Measurements from ENCODE around the gene FER.

The FER gene

DNA sequence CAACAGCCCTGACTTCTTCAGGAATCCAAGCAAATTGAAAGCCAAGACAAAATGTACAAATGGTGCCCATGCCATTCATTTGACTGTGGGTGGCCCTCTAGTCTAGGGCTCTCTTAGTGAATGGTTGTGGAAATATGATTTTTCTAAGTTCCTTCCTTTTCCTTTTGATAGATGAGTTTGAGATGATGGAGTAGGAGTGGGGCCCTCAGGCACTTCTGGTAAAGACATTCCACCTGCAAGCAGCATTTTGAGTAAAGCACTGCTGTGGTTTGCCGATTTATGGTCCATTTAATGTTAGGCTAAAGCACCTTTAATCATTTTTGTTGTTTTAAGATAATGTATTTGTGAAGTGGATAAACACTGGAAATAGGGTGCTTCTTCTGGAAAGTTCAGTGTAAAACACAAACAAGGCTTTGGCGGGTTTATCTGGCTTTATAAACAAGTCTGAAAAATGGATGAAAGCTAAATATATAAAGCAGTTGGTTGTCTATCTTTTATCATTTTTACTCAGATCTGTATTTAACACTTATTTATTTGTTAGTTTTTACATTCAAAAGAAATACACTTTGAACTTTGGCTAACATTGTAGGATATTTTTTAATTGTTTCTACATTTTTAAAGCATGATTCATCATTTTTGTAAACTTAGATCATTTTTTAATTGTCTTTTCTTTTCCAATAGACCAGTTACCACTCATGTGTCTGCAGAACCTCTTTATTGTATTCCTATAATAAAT is 448.6 kb downstream of the FER start:
- no peak for FAIRE-seq

GRCh38 chr5:109196823-109197160 is 449.1 kb downstream of the FER start:
- FAIRE-seq = no peak

DNA sequence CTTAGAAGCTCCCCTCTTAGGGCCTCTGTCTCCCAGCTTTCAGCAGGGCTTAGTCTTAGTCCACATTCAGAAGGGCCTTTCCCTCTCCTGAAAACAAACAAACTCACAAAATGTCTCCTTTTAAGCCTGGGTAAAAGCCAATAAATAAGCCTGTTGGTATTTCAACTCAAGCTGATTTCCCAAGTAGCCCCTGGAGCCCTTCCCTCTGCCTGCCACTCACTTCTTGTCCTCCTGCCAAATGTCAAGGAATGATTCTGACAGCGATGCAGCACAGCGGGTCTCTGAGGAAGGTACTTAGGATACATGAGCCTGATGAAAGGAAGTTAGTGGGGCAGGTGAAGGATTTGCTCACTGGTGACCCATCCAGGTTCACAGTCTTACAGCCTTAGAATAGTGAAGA is 451.6 kb downstream of the FER start:
- no peak for FAIRE-seq

DNA sequence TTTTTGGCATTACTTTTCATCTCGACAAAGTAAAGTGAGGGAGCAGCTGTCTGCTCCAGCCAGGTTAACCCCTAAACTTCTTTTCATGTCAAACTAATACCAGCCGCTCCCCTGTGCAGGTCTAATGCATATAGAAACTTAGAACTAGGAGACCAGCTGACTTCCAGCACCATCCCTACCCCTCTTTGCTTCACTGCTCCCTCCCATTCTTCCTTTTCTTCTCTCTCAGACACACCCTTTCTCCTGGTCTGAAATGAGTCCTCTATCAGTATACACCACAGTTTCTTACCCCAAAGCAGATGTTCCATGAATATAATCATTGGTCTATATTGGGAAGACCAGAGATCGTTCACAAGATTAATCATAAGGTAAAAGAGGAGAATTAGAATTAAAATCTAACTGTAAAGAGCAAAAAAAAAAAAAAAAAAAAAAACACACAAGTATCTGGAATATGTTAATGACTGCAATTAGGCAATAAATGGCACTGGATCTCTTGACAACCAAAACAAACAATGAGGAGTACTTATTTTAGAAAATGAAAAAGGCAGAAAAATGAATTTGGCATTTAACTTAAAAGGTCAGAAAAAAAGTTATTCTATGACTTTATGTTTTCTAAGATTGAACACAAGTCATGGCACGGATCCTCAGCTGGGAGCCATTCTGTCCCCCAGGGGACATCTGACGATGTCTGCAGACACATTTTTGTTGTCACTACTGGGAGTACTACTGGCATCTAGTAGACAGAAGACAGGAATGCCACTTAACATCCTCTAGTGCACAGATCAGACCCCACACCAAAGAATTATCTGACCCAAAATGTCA is 452.3 kb downstream of the FER start:
- FAIRE-seq = no peak

- no peak for FAIRE-seq
Observed at GRCh38 chr5:109215040-109215439, 467.3 kb downstream of the FER start.

DNA sequence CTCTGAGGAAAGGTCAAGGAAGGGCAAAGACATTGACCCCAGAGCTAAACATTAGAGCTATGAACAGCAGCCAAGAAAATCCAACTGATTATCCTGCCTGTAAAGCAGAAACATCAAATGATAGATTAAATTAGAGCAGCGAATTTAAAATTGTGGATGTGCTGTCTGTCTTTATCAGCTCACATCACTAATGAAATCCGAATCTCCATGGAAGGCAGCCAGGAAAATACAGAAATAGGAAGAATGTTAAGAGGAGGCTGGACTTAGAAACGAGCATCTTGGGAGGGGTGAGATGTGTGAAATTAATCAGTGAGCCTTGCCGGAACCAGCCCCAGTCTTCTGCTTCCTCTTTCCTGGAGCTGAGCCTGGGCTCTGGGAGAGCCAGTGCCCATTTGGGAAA is 471.1 kb downstream of the FER start:
- no peak for FAIRE-seq

DNA sequence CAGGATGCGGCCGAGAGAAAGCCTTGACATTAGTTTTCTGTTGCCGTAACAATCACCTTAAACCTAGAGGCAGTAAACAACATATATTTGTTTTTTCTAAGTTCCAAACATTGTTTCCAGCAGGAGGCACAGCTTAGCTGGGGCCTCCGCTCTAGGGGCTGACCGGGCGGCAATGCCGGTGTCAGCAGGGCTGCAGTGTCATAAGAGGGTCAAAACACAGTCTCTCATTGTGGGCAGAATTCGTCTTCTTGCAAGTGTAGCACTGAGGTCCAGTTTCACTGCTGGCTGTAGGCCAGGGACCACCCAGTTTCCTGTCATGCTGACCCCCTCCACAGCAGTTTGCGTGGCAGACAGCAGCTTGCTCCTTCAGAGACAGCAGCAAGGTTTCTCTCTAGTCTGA is 475.8 kb downstream of the FER start:
- FAIRE-seq = no peak

DNA sequence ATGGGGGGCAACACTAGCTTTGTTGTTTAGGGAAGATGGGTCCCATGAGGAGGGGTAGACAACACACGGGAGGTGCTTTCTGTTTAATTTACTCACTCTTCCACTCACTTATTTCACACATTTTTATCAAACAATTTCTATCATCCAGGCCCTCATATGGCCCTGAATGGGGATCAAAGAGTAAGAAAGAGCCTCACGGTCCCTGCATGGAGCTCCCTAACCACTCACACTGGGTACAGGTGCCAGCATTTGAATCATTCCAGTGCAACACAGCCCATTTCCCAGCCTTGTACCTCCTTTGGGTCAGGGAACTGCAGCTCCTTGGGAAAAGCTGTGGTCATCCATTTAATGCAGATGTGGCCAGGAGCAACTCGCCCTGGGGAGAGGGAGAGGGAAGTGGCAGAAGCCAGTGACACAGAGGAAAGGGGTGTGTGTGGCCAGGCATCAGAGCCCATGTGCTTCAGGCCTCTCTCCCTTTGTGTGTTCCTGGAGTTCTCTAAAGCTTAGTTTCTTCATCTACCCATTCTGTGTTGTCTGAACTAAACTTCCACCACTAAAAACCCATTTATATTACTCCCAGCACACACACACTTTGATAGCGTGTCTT is 476.7 kb downstream of the FER start:
- FAIRE-seq = no peak

- no peak for FAIRE-seq
Observed at GRCh38 chr5:109225716-109226625, 478.3 kb downstream of the FER start.

DNA sequence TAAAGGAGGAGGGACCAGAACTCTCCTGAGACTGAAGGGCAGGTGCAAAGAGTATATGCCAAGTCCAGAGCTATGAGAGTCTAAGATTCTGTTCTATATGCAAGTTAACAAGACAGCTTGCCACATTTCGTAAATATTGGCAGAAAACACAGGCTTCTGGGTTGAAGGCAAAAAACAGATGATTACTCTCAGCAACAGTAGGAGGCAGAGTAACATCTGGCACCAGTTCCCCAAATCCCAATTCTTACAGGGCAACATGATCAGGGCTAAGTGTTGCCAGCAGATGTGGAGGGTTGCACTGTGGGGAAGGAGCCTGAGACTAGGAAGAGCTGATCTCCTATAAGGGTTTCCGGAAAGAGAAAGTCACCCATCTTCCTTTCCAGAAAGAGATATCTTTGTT is 482.7 kb downstream of the FER start:
- FAIRE-seq = no peak

- no peak for FAIRE-seq
Observed at GRCh38 chr5:109231331-109231730, 483.6 kb downstream of the FER start.

DNA sequence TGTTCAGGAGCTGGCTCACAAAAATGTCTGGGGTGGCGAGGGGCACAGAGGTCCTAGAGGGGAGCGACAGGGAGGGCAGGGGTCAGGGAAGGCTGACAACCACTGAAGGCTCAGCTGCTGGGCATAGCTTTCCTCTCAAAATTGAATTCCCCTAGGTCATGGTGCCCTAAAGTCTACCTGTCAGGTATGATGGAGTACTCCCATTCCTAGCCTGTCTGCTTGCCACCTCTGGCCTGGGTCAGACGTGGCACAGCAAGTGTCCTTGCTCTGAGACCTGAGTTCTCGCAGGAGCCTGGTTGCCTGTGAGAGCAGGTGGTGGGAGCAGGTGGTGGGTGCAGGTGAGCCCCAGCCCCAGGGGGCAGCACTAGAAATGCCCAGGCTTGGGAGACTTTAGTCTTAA is 486.7 kb downstream of the FER start:
- FAIRE-seq = no peak

GRCh38 chr5:109239456-109239855 is 491.8 kb downstream of the FER start:
- FAIRE-seq = no peak

GRCh38 chr5:109242518-109242917 is 494.8 kb downstream of the FER start:
- no peak for FAIRE-seq

DNA sequence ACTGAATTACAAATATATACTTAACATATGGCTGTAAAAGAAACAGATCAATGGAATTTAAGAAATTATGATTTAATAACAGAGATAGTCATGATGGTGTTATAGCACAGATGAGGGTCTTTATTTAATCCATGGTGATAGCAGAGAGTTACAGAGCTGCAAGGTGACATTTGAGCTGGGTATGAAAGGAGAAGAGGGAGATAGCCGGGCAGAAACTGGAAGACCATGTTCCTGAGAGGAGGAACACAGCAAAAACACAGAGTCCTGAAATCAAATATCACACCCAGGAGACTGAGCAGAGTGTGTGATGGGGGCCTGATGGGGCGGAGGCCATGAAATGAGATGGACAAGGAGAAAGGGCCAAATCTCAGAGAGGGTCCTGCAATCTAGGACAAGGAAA is 498.7 kb downstream of the FER start:
- FAIRE-seq = no peak
